ENCODE measurements around the gene LSMEM2. TPM values are rescaled to one million over a fixed set of nuclear protein-coding genes. Genes with fewer than 3 reads are reported as not detected.

The LSMEM2 gene
- polyA plus RNA-seq, 2 of the 4 experiments (the other 2 are of a cell fraction), result 0.09 TPM; not detected in 1

- Histone ChIP-seq H3K9me3 (no peaks in the 10 kb centered on the region), H3K27ac (no peak overlapping the region), H3K4me1 (peaks cover 10% of the 10 kb centered on the region; the same call in 2 of the 3 replicates), H3K4me3 (no peak overlapping the region), H3K4me2 (no peak overlapping the region)
- ATAC-seq (no peak), DNase-seq (ENCODE audit: low read depth in 1 of 2, low spot score in 1 of 2) (no peak), FAIRE-seq (no peak)
- POLR2A ChIA-PET, result no interaction called here
- 58% methylated on average over 5 of the region's 5 CpGs for WGBS (ENCODE audit: missing lambda C conversion rate)
- TF ChIP-seq RAD21 (conservative IDR thresholded peaks at IDR 0.05 in 1 of 2, IDR thresholded peaks at IDR 0.05 in 1 of 2) (no peak), RCOR1 (IDR thresholded peaks at IDR 0.05; ENCODE audit: low read depth, low read length) (no peak), ZC3H11A (IDR thresholded peaks at IDR 0.05) (no peak), NR3C1 (IDR thresholded peaks at IDR 0.05) (no peak), BHLHE40 (IDR thresholded peaks at IDR 0.05; ENCODE audit: low read depth, low read length) (no peak), JUN (IDR thresholded peaks at IDR 0.05) (no peak), CBX2 (IDR thresholded peaks at IDR 0.05; ENCODE audit: borderline replicate concordance, low read depth) (no peak), HES2 (IDR thresholded peaks at IDR 0.05) (no peak), MAX (IDR thresholded peaks at IDR 0.05) (no peak), GATA3 (IDR thresholded peaks at IDR 0.05; ENCODE audit: borderline replicate concordance) (no peak), FOXS1 (CRISPR knock-in tag; IDR thresholded peaks at IDR 0.05) (no peak), ELK1 (IDR thresholded peaks at IDR 0.05; ENCODE audit: low read depth, low read length) (no peak), ZNF302 (CRISPR knock-in tag; IDR thresholded peaks at IDR 0.05) (no peak), RNF2 (IDR thresholded peaks at IDR 0.05; ENCODE audit: borderline replicate concordance, low read depth) (no peak), KDM5A (IDR thresholded peaks at IDR 0.05) (no peak), ZFP36 (IDR thresholded peaks at IDR 0.05; ENCODE audit: borderline replicate concordance, partially characterized antibody) (no peak), SMC3 (IDR thresholded peaks at IDR 0.05) (no peak), ESRRA (IDR thresholded peaks at IDR 0.05; ENCODE audit: borderline replicate concordance, low read length) (no peak)
- CTCF ChIA-PET, result interaction anchor here (1.3 to 25.9 kb wide), 3 partner anchors 20 to 41 kb away, joined by 3 to 550 read pairs (median 219); partner anchors contain the start of gene GNAT1
Measured at GRCh38 chr3:50231581-50231980, 47.3 kb upstream of the LSMEM2 start.

GRCh38 chr3:50232303-50232702 lies 46.6 kb upstream of the LSMEM2 start:
- CTCF ChIA-PET, result interaction anchor here (1.3 to 16.1 kb wide), 3 partner anchors 19 to 92 kb away, joined by 3 to 219 read pairs (median 3); no protein-coding TSS in a partner anchor
- peaks cover 17% of the 10 kb centered on the region for H3K4me1 ChIP-seq
- WGBS (ENCODE audit: missing lambda C conversion rate), result 93% methylated on average over 3 of the region's 3 CpGs

More at GRCh38 chr3:50232303-50232702, 46.6 kb upstream of the LSMEM2 start:
- no peak overlapping the region for H3K4me2 ChIP-seq
- ATAC-seq, result no peak
- POLR2A ChIA-PET, result no interaction called here
- FAIRE-seq, result no peak
- no peak overlapping the region for H3K4me3 ChIP-seq
- TF ChIP-seq NFE2L2 (conservative IDR thresholded peaks at IDR 0.05; ENCODE audit: low read length) (no peak), HDAC2 (IDR thresholded peaks at IDR 0.05) (no peak), NR3C1 (IDR thresholded peaks at IDR 0.05) (no peak), KDM1A (IDR thresholded peaks at IDR 0.05; ENCODE audit: low read depth) (no peak), REST (IDR thresholded peaks at IDR 0.05) (no peak), JUNB (IDR thresholded peaks at IDR 0.05) (no peak), BHLHE40 (IDR thresholded peaks at IDR 0.05; ENCODE audit: low read depth, low read length) (no peak)
- H3K27ac ChIP-seq, result no peak overlapping the region
- DNase-seq (ENCODE audit: low read depth in 1 of 2, low spot score in 1 of 2), result no peak
- H3K9me3 ChIP-seq, result no peaks in the 10 kb centered on the region

Data from A549 (cell line).